Upper lobe of right lung (tissue), 1 donor: Measurements from ENCODE around the gene MLH1. TPM values are rescaled to one million over a fixed set of nuclear protein-coding genes. Genes with fewer than 3 reads are reported as not detected.
"Not testable (repeated sequence)": the region's sequence is repeated elsewhere in the genome, so short reads cannot be mapped to it uniquely, and the experiment has no call there.

Experiments used
- ATAC-seq: fragments of 200-7000 bp; cut with Tn5 transposase; one replicate; pipeline ENCODE4 v1.9.1; 2020; ENCODE audit warnings: mild to moderate bottlenecking, moderate library complexity
- DNase-seq: peaks from one replicate; pipeline ENCODE4 v3.0.0-alpha.2; 2020
- H3K27ac ChIP-seq: fragments of 200-600 bp; one replicate; pipeline ENCODE4 v1.8.0; 2022
- H3K27me3 ChIP-seq: fragments of 200-600 bp; one replicate; pipeline ENCODE4 v1.8.0; 2022; ENCODE audit warnings: mild to moderate bottlenecking
- H3K36me3 ChIP-seq: fragments of 200-600 bp; one replicate; pipeline ENCODE4 v1.8.0; 2022
- H3K4me1 ChIP-seq: fragments of 200-600 bp; one replicate; pipeline ENCODE4 v1.8.0; 2022
- H3K4me3 ChIP-seq: fragments of 200-600 bp; one replicate; pipeline ENCODE4 v1.8.0; 2022; ENCODE audit warnings: mild to moderate bottlenecking
- H3K9me3 ChIP-seq: fragments of 200-600 bp; one replicate; pipeline ENCODE4 v1.8.0; 2022
- CTCF ChIP-seq: fragments of 200-600 bp; IDR thresholded peaks from one replicate; pipeline ENCODE4 v1.8.0; 2022; ENCODE audit warnings: antibody characterized with exemption
- intact Hi-C: fragments of 100-400 bp; cut with DNase I; formaldehyde crosslinking; loops from one replicate; pipeline ENCODE4 v1.11.0; 2022
- total RNA-seq: library from RNA; stranded (reverse); fragmentation: NEBNext Ultra II Directional; extraction: Animal tissue kit (Norgen Biotek cat#: 25700); gene quantifications from one replicate; pipeline ENCODE4 v1.2.1, GENCODE V29; 2021
- donor health status: DM: no; HTN: yes; CAD: no; lungs with severe emphysema.

Gene MLH1
- total RNA-seq, 1 donor from 2014 or later = 31.3 TPM

GRCh38 chr3:36960502-36960901, 32.8 kb upstream of the MLH1 start:
- no peaks in the 10 kb centered on the region for H3K27me3 ChIP-seq
- ATAC-seq = no peak
- no peak overlapping the region for H3K27ac ChIP-seq
- H3K36me3 ChIP-seq = no peaks in the 10 kb centered on the region
- no peaks in the 10 kb centered on the region for H3K4me1 ChIP-seq
- no peak for DNase-seq
- H3K4me3 ChIP-seq = no peak overlapping the region
- intact Hi-C loops = no loop called here
- TF ChIP-seq CTCF = no peak
- no peaks in the 10 kb centered on the region for H3K9me3 ChIP-seq

- ATAC-seq, DNase-seq, H3K36me3 ChIP-seq, H3K27me3 ChIP-seq, H3K9me3 ChIP-seq, intact Hi-C loops, H3K4me3 ChIP-seq, H3K27ac ChIP-seq, H3K4me1 ChIP-seq: not testable (repeated sequence)
These were observed 30.3 kb upstream of the MLH1 start for GRCh38 chr3:36963008-36963407.

- DNase-seq = no peak
- ATAC-seq = no peak
- TF ChIP-seq CTCF = no peak
- no peaks in the 10 kb centered on the region for H3K9me3 ChIP-seq
- H3K27ac ChIP-seq = no peak overlapping the region
- H3K27me3 ChIP-seq = no peaks in the 10 kb centered on the region
- peaks cover under 1% of the 10 kb centered on the region for H3K4me1 ChIP-seq
- H3K36me3 ChIP-seq = no peaks in the 10 kb centered on the region
- intact Hi-C loops = no loop called here
- no peak overlapping the region for H3K4me3 ChIP-seq
These were observed 29.0 kb upstream of the MLH1 start for GRCh38 chr3:36964331-36964730.

- no peaks in the 10 kb centered on the region for H3K27me3 ChIP-seq
- H3K27ac ChIP-seq = peak overlapping the region; percentile 15
- DNase-seq (no peak), ATAC-seq (peak; percentile 17)
- H3K36me3 ChIP-seq = no peaks in the 10 kb centered on the region
- intact Hi-C loops = no loop called here
- H3K4me3 ChIP-seq = no peak overlapping the region
- H3K9me3 ChIP-seq = no peaks in the 10 kb centered on the region
- H3K4me1 ChIP-seq = peaks cover 5% of the 10 kb centered on the region
- no peak for TF ChIP-seq CTCF
These were observed 28.5 kb upstream of the MLH1 start for GRCh38 chr3:36964817-36965216.

- H3K4me3 ChIP-seq = no peak overlapping the region
- H3K4me1 ChIP-seq = peaks cover 10% of the 10 kb centered on the region
- no peaks in the 10 kb centered on the region for H3K9me3 ChIP-seq
- intact Hi-C loops = no loop called here
- TF ChIP-seq CTCF = no peak
- ATAC-seq (peak; percentile 49), DNase-seq (no peak)
- H3K36me3 ChIP-seq = no peaks in the 10 kb centered on the region
- no peaks in the 10 kb centered on the region for H3K27me3 ChIP-seq
- H3K27ac ChIP-seq = peak overlapping the region; percentile 65
These were observed 27.9 kb upstream of the MLH1 start for GRCh38 chr3:36965440-36965839.

GRCh38 chr3:36969085-36969484, 24.2 kb upstream of the MLH1 start:
- Histone ChIP-seq H3K27me3 (no peaks in the 10 kb centered on the region), H3K9me3 (no peaks in the 10 kb centered on the region), H3K4me3 (no peak overlapping the region), H3K36me3 (no peaks in the 10 kb centered on the region), H3K4me1 (peaks cover 10% of the 10 kb centered on the region), H3K27ac (no peak overlapping the region)
- intact Hi-C loops = no loop called here
- TF ChIP-seq CTCF = no peak
- DNase-seq = no peak
- ATAC-seq = no peak
